Activated CD4-positive, alpha-beta T cell treated with anti-CD3 and anti-CD28 coated beads, Interleukin-2, amount 10 ng/mL, durations not matched to agents 24 days and 14 days (primary cell): ENCODE measurements around the gene TRMT61A. TPM values are rescaled to one million over a fixed set of nuclear protein-coding genes. Genes with fewer than 3 reads are reported as not detected.

Source experiments
- DNase-seq: peaks from one replicate; pipeline ENCODE4 v3.0.0; 2022
- H3K27ac Mint-ChIP-seq: one replicate; pipeline ENCODE4 v1.8.0; 2022; ENCODE audit warnings: mild to moderate bottlenecking, mixed read lengths
- H3K27me3 Mint-ChIP-seq: one replicate; pipeline ENCODE4 v1.8.0; 2022; ENCODE audit warnings: mixed read lengths
- H3K36me3 Mint-ChIP-seq: one replicate; pipeline ENCODE4 v1.8.0; 2022; ENCODE audit warnings: low read depth, mild to moderate bottlenecking, mixed read lengths
- H3K4me1 Mint-ChIP-seq: one replicate; pipeline ENCODE4 v1.8.0; 2021; ENCODE audit warnings: mixed read lengths
- H3K4me3 Mint-ChIP-seq: one replicate; pipeline ENCODE4 v1.8.0; 2022; ENCODE audit warnings: mild to moderate bottlenecking, moderate library complexity, mixed read lengths
- H3K9me3 Mint-ChIP-seq: one replicate; pipeline ENCODE4 v1.8.0; 2021; ENCODE audit warnings: mixed read lengths
- intact Hi-C: fragments of 100-400 bp; cut with micrococcal nuclease; formaldehyde crosslinking; loops from one replicate; pipeline ENCODE4 v1.15.1; 2023
- total RNA-seq: library from RNA; stranded (reverse); gene quantifications from 2 replicates; pipeline ENCODE4 v1.2.3, GENCODE V29; 2022

TRMT61A gene
- 22.7 and 23.6 TPM in 2 replicates for total RNA-seq

GRCh38 chr14:103528587-103529382 lies at the start of gene TRMT61A:
Gene TRMT61A, plus strand, starts transcription at chr14:103529196. Its CDS starts 783 bp downstream, at chr14:103529979.
- Mint-ChIP-seq H3K27ac (peak within 1 kb of the TSS; percentile 97), H3K27me3 (peaks cover 12% of the 10 kb centered on the region), H3K36me3 (peaks cover 17% of the 10 kb centered on the region), H3K4me1 (peaks cover 28% of the 10 kb centered on the region), H3K4me3 (peak within 1 kb of the TSS; percentile 96), H3K9me3 (no peaks in the 10 kb centered on the region)
- intact Hi-C loops, result loop anchor here (2.0 kb wide), 1 partner anchor 34 kb away; the partner anchor contains the start of genes BAG5 and COA8
- DNase-seq, result peak; percentile 92

- intact Hi-C loops, result no loop called here
- Mint-ChIP-seq H3K36me3 (peaks cover 41% of the 10 kb centered on the region), H3K4me3 (peak overlapping the region; percentile 26), H3K9me3 (no peaks in the 10 kb centered on the region), H3K27me3 (no peaks in the 10 kb centered on the region), H3K4me1 (peaks cover 16% of the 10 kb centered on the region), H3K27ac (peak overlapping the region; percentile 80)
- DNase-seq, result no peak
These were observed 48.4 kb upstream of the TRMT61A start for GRCh38 chr14:103480595-103480994.

GRCh38 chr14:103483600-103483999 lies 45.4 kb upstream of the TRMT61A start:
- no peak for DNase-seq
- Mint-ChIP-seq H3K4me1 (peaks cover 16% of the 10 kb centered on the region), H3K4me3 (no peak overlapping the region), H3K27ac (no peak overlapping the region), H3K36me3 (peaks cover 37% of the 10 kb centered on the region), H3K27me3 (no peaks in the 10 kb centered on the region), H3K9me3 (no peaks in the 10 kb centered on the region)
- intact Hi-C loops, result no loop called here

- peaks cover 39% of the 10 kb centered on the region for H3K36me3 Mint-ChIP-seq
These were observed 43.5 kb upstream of the TRMT61A start for GRCh38 chr14:103485504-103485903.

GRCh38 chr14:103488071-103488470 lies 40.9 kb upstream of the TRMT61A start:
- Mint-ChIP-seq H3K4me3 (no peak overlapping the region), H3K27me3 (no peaks in the 10 kb centered on the region), H3K4me1 (no peaks in the 10 kb centered on the region), H3K9me3 (no peaks in the 10 kb centered on the region), H3K36me3 (peaks cover 32% of the 10 kb centered on the region), H3K27ac (no peak overlapping the region)
- intact Hi-C loops, result no loop called here
- no peak for DNase-seq

More at GRCh38 chr14:103485504-103485903, 43.5 kb upstream of the TRMT61A start:
- no peaks in the 10 kb centered on the region for H3K9me3 Mint-ChIP-seq
- H3K4me3 Mint-ChIP-seq, result no peak overlapping the region
- DNase-seq, result no peak
- H3K4me1 Mint-ChIP-seq, result peaks cover 7% of the 10 kb centered on the region
- no peaks in the 10 kb centered on the region for H3K27me3 Mint-ChIP-seq
- no peak overlapping the region for H3K27ac Mint-ChIP-seq
- intact Hi-C loops, result no loop called here

GRCh38 chr14:103488960-103489359 lies 40.0 kb upstream of the TRMT61A start:
- H3K36me3 Mint-ChIP-seq, result peaks cover 27% of the 10 kb centered on the region
- H3K4me3 Mint-ChIP-seq, result no peak overlapping the region
- H3K9me3 Mint-ChIP-seq, result no peaks in the 10 kb centered on the region
- intact Hi-C loops, result no loop called here
- H3K27me3 Mint-ChIP-seq, result no peaks in the 10 kb centered on the region
- H3K27ac Mint-ChIP-seq, result no peak overlapping the region
- H3K4me1 Mint-ChIP-seq, result no peaks in the 10 kb centered on the region
- DNase-seq, result no peak

- H3K4me1 Mint-ChIP-seq, result no peaks in the 10 kb centered on the region
- H3K4me3 Mint-ChIP-seq, result no peak overlapping the region
- H3K27me3 Mint-ChIP-seq, result no peaks in the 10 kb centered on the region
- no peak for DNase-seq
- peaks cover 27% of the 10 kb centered on the region for H3K36me3 Mint-ChIP-seq
- H3K27ac Mint-ChIP-seq, result no peak overlapping the region
- intact Hi-C loops, result no loop called here
- no peaks in the 10 kb centered on the region for H3K9me3 Mint-ChIP-seq
These were observed 39.4 kb upstream of the TRMT61A start for GRCh38 chr14:103489621-103490020.

GRCh38 chr14:103491691-103492090 lies 37.3 kb upstream of the TRMT61A start:
- Mint-ChIP-seq H3K9me3 (no peaks in the 10 kb centered on the region), H3K4me1 (no peaks in the 10 kb centered on the region), H3K27ac (no peak overlapping the region), H3K27me3 (no peaks in the 10 kb centered on the region), H3K4me3 (no peak overlapping the region), H3K36me3 (peaks cover 33% of the 10 kb centered on the region)
- no peak for DNase-seq
- intact Hi-C loops, result no loop called here

GRCh38 chr14:103492156-103492925 lies 36.7 kb upstream of the TRMT61A start:
- DNase-seq, result no peak
- Mint-ChIP-seq H3K27me3 (no peaks in the 10 kb centered on the region), H3K36me3 (peaks cover 31% of the 10 kb centered on the region), H3K4me3 (no peak overlapping the region), H3K27ac (no peak overlapping the region), H3K4me1 (no peaks in the 10 kb centered on the region), H3K9me3 (no peaks in the 10 kb centered on the region)
- intact Hi-C loops, result no loop called here

GRCh38 chr14:103495854-103496253 lies 33.1 kb upstream of the TRMT61A start:
- Mint-ChIP-seq H3K36me3 (peaks cover 23% of the 10 kb centered on the region), H3K4me3 (no peak overlapping the region), H3K27ac (no peak overlapping the region), H3K4me1 (peaks cover 7% of the 10 kb centered on the region), H3K27me3 (no peaks in the 10 kb centered on the region), H3K9me3 (no peaks in the 10 kb centered on the region)
- intact Hi-C loops, result no loop called here
- DNase-seq, result no peak

GRCh38 chr14:103496776-103497175 lies 32.2 kb upstream of the TRMT61A start:
- no peak for DNase-seq
- H3K36me3 Mint-ChIP-seq, result peaks cover 23% of the 10 kb centered on the region
- no peak overlapping the region for H3K27ac Mint-ChIP-seq
- H3K4me1 Mint-ChIP-seq, result peaks cover 7% of the 10 kb centered on the region
- intact Hi-C loops, result no loop called here
- H3K4me3 Mint-ChIP-seq, result no peak overlapping the region
- no peaks in the 10 kb centered on the region for H3K9me3 Mint-ChIP-seq
- H3K27me3 Mint-ChIP-seq, result no peaks in the 10 kb centered on the region

- no peak for DNase-seq
- H3K4me1 Mint-ChIP-seq, result peaks cover 10% of the 10 kb centered on the region
- H3K4me3 Mint-ChIP-seq, result no peak overlapping the region
- H3K27ac Mint-ChIP-seq, result peak overlapping the region; percentile 9
- H3K36me3 Mint-ChIP-seq, result peaks cover 37% of the 10 kb centered on the region
- no peaks in the 10 kb centered on the region for H3K27me3 Mint-ChIP-seq
- intact Hi-C loops, result loop anchor here (1.0 kb wide), 1 partner anchor 47 kb away; no protein-coding TSS in a partner anchor
- no peaks in the 10 kb centered on the region for H3K9me3 Mint-ChIP-seq
These were observed 29.3 kb upstream of the TRMT61A start for GRCh38 chr14:103499709-103500108.

- intact Hi-C loops, result loop anchor here (1.0 kb wide), 1 partner anchor 46 kb away; no protein-coding TSS in a partner anchor
- Mint-ChIP-seq H3K27ac (no peak overlapping the region), H3K4me3 (no peak overlapping the region), H3K4me1 (peaks cover 10% of the 10 kb centered on the region), H3K27me3 (no peaks in the 10 kb centered on the region), H3K36me3 (peaks cover 42% of the 10 kb centered on the region), H3K9me3 (no peaks in the 10 kb centered on the region)
- DNase-seq, result peak; percentile 92
These were observed 28.6 kb upstream of the TRMT61A start for GRCh38 chr14:103500148-103500990.
